H9 (cell line): ENCODE data around the gene TGM5. TPM values are rescaled to one million over a fixed set of nuclear protein-coding genes. Genes with fewer than 3 reads are reported as not detected.

ENCODE experiments used
- DNase-seq: peaks from one replicate; pipeline ENCODE4 v3.0.0-alpha.2; 2017
- H2AFZ ChIP-seq: one replicate; pipeline ENCODE4 v1.6.1; 2013; ENCODE audit warnings: mild to moderate bottlenecking, low read length, control low read depth, moderate library complexity
- H2AK5ac ChIP-seq: 2 replicates; pipeline ENCODE4 v1.6.1; 2013; ENCODE audit warnings: low read length, control low read depth, mixed read lengths; ENCODE audit not compliant: insufficient read length
- H2BK120ac ChIP-seq: one replicate; pipeline ENCODE4 v1.6.1; 2013; ENCODE audit warnings: low read depth, mild to moderate bottlenecking, low read length, control low read depth, inconsistent platforms; ENCODE audit not compliant: poor library complexity, severe bottlenecking
- H2BK12ac ChIP-seq: 2 replicates; pipeline ENCODE4 v1.6.1; 2013; ENCODE audit warnings: low read length, control low read depth, mixed read lengths, low read depth; ENCODE audit not compliant: insufficient read length
- H2BK15ac ChIP-seq: 2 replicates; pipeline ENCODE4 v1.6.1; 2013; ENCODE audit warnings: low read depth, low read length, control low read depth
- H2BK20ac ChIP-seq: one replicate; pipeline ENCODE4 v1.6.1; 2013; ENCODE audit warnings: low read depth, mild to moderate bottlenecking, low read length, control low read depth, inconsistent platforms; ENCODE audit not compliant: poor library complexity, severe bottlenecking
- H2BK5ac ChIP-seq: 2 replicates; pipeline ENCODE4 v1.6.1; 2013; ENCODE audit warnings: low read length, control low read depth, mixed read lengths; ENCODE audit not compliant: insufficient read length
- H3K14ac ChIP-seq: 2 replicates; pipeline ENCODE4 v1.6.1; 2013; ENCODE audit warnings: low read length, control low read depth; ENCODE audit not compliant: insufficient read depth
- H3K18ac ChIP-seq: 2 replicates; pipeline ENCODE4 v1.6.1; 2013; ENCODE audit warnings: low read depth, mild to moderate bottlenecking, mixed read lengths, low read length, control low read depth; ENCODE audit not compliant: insufficient read length
- H3K23ac ChIP-seq: 2 replicates; pipeline ENCODE4 v1.6.1; 2013; ENCODE audit warnings: low read length, control low read depth, mixed read lengths, low read depth; ENCODE audit not compliant: insufficient read length
- H3K23me2 ChIP-seq: 2 replicates; pipeline ENCODE4 v1.6.1; 2013; ENCODE audit warnings: low read depth, mild to moderate bottlenecking, mixed read lengths, low read length, control low read depth; ENCODE audit not compliant: insufficient read length, poor library complexity, severe bottlenecking
- H3K27ac ChIP-seq: 2 replicates; pipeline ENCODE4 v1.5.1; 2013; ENCODE audit warnings: low read length, control low read depth, mixed read lengths, low read depth; ENCODE audit not compliant: insufficient read length
- H3K27me3 ChIP-seq: 2 replicates; pipeline ENCODE4 v1.6.1; 2013; ENCODE audit warnings: low read length, control low read depth, inconsistent platforms; ENCODE audit not compliant: insufficient read depth
- H3K4ac ChIP-seq: 2 replicates; pipeline ENCODE4 v1.6.1; 2013; ENCODE audit warnings: low read depth, mild to moderate bottlenecking, control low read depth, inconsistent platforms, low read length, moderate library complexity
- H3K4me1 ChIP-seq: 2 replicates; pipeline ENCODE4 v1.6.1; 2013; ENCODE audit warnings: low read length, control low read depth, inconsistent platforms; ENCODE audit not compliant: insufficient read depth
- H3K4me2 ChIP-seq: 2 replicates; pipeline ENCODE4 v1.6.1; 2013; ENCODE audit warnings: low read length, control low read depth, mixed read lengths; ENCODE audit not compliant: insufficient read length, insufficient read depth
- H3K56ac ChIP-seq: 2 replicates; pipeline ENCODE4 v1.6.1; 2013; ENCODE audit warnings: low read depth, mild to moderate bottlenecking, mixed read lengths, low read length, control low read depth; ENCODE audit not compliant: insufficient read length
- H3K79me1 ChIP-seq: 2 replicates; pipeline ENCODE4 v1.6.1; 2013; ENCODE audit warnings: low read depth, mild to moderate bottlenecking, moderate library complexity, low read length, control low read depth, inconsistent platforms; ENCODE audit not compliant: insufficient read depth, poor library complexity, severe bottlenecking
- H3K79me2 ChIP-seq: 2 replicates; pipeline ENCODE4 v1.6.1; 2013; ENCODE audit warnings: low read length, control low read depth, inconsistent platforms; ENCODE audit not compliant: insufficient read depth
- H3K9ac ChIP-seq: 2 replicates; pipeline ENCODE4 v1.6.1; 2013; ENCODE audit warnings: low read length, control low read depth, mixed read lengths; ENCODE audit not compliant: insufficient read length; ENCODE audit errors: extremely low read depth
- H3K9me3 ChIP-seq: one replicate; pipeline ENCODE4 v1.6.1; 2013; ENCODE audit warnings: low read depth, low read length, inconsistent platforms; ENCODE audit not compliant: control insufficient read depth
- H3T11ph ChIP-seq: one replicate; pipeline ENCODE4 v1.6.1; 2013; ENCODE audit warnings: mild to moderate bottlenecking, low read length, control low read depth, inconsistent platforms
- H4K20me1 ChIP-seq: one replicate; pipeline ENCODE4 v1.6.1; 2013; ENCODE audit not compliant: control insufficient read depth, insufficient read length, insufficient read depth
- H4K5ac ChIP-seq: 2 replicates; pipeline ENCODE4 v1.6.1; 2013; ENCODE audit warnings: low read depth, mild to moderate bottlenecking, mixed read lengths, low read length, control low read depth; ENCODE audit not compliant: insufficient read length
- H4K8ac ChIP-seq: replicated peaks from 2 replicates; pipeline ENCODE4 v1.6.1; 2013; ENCODE audit warnings: low read length, control low read depth, mixed read lengths, low read depth; ENCODE audit not compliant: insufficient read length
- H4K91ac ChIP-seq: 2 replicates; pipeline ENCODE4 v1.6.1; 2013; ENCODE audit warnings: low read depth, mild to moderate bottlenecking, moderate library complexity, mixed read lengths, low read length, control low read depth; ENCODE audit not compliant: insufficient read length
- H3K27ac Mint-ChIP-seq, 3 experiments: 2 replicates in 2 of 3; 3 replicates in 1 of 3; pipeline ENCODE4 v1.8.0; 2020 to 2021; ENCODE audit warnings: mixed read lengths in 3 of 3, mild to moderate bottlenecking in 1 of 3, moderate library complexity in 1 of 3
- H3K27me3 Mint-ChIP-seq: 2 replicates; pipeline ENCODE4 v1.8.0; 2021; ENCODE audit warnings: low read depth, mild to moderate bottlenecking, moderate library complexity, mixed read lengths
- H3K36me3 Mint-ChIP-seq, 3 experiments: 2 replicates in 2 of 3; 3 replicates in 1 of 3; pipeline ENCODE4 v1.8.0; 2020 to 2021; ENCODE audit warnings: low read depth in 3 of 3, mixed read lengths in 3 of 3; ENCODE audit not compliant: insufficient read depth in 1 of 3
- H3K4me1 Mint-ChIP-seq, 2 experiments: 2 replicates each; pipeline ENCODE4 v1.8.0; 2020; ENCODE audit warnings: mixed read lengths in 2 of 2
- H3K4me3 Mint-ChIP-seq, 2 experiments: 2 replicates in 1 of 2; 3 replicates in 1 of 2; pipeline ENCODE4 v1.8.0; 2020 to 2021; ENCODE audit warnings: mild to moderate bottlenecking in 2 of 2, mixed read lengths in 2 of 2, moderate library complexity in 1 of 2
- H3K9me3 Mint-ChIP-seq, 2 experiments: 2 replicates in 1 of 2; 3 replicates in 1 of 2; pipeline ENCODE4 v1.8.0; 2020; ENCODE audit warnings: mild to moderate bottlenecking in 2 of 2, mixed read lengths in 2 of 2, moderate library complexity in 1 of 2
- WGBS: extraction: QIAGEN DNeasy Blood & Tissue Kit; methylation state at CpG from one replicate; pipeline ENCODE4 v1.1.7; 2013; ENCODE audit warnings: missing lambda C conversion rate, low lambda C conversion rate, mixed read lengths; ENCODE audit not compliant: insufficient read length; ENCODE audit errors: extremely low coverage; 5-methylcytosine and 5-hydroxymethylcytosine counted together
- total RNA-seq: library from RNA; stranded (reverse); gene quantifications from 2 replicates; pipeline ENCODE4 v1.2.1, GENCODE V29; 2021
- TF ChIP-seq, protein P1 (sequence below): fragments of 200-600 bp; sonication (generic); conservative IDR thresholded peaks from 3 replicates; pipeline ENCODE4 v1.8.0; 2021; ENCODE audit warnings: antibody characterized with exemption, mild to moderate bottlenecking

Gene TGM5
- total RNA-seq, 1 experiment from 2014 or later: not detected

DNA sequence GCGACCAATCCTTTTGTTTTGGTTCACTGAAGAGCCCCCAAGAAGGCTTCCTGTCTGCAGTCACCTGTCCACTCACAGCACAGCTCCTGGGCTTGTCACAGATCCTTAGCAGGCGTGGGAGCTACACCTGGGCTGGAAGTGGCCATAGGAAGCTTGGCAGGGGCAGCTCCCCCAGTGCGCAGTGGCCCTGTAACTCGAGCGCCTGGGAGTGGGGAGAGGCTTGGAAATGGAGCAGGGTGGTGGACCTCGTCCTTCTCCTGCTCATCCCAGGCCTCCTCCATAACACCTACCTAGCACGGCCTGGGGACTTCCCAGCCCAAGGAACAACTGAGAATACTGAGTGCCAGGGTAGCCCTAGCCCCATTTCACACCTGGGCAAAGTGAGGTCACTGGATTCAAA, 19.3 kb upstream of the TGM5 start:
- H3K23me2 ChIP-seq: no peaks in the 10 kb centered on the region
- H3K36me3 Mint-ChIP-seq: no peaks in the 10 kb centered on the region
- H2BK20ac ChIP-seq: no peak overlapping the region
- H2BK15ac ChIP-seq: no peak overlapping the region
- no peak overlapping the region for H3K4ac ChIP-seq
- WGBS: no CpG with 5 or more reads among the region's 7 CpGs
- no peaks in the 10 kb centered on the region for H4K20me1 ChIP-seq
- no peak overlapping the region for H3K9ac ChIP-seq
- H3K4me1 ChIP-seq: no peaks in the 10 kb centered on the region
- H4K91ac ChIP-seq: no peak overlapping the region
- no peaks in the 10 kb centered on the region for H3K27me3 ChIP-seq
- H3K56ac ChIP-seq: no peak overlapping the region
- H3K14ac ChIP-seq: no peak overlapping the region
- H3K27ac Mint-ChIP-seq: no peak overlapping the region
- H3K4me3 Mint-ChIP-seq: no peak overlapping the region
- H3K79me1 ChIP-seq: no peaks in the 10 kb centered on the region
- H2AK5ac ChIP-seq: no peak overlapping the region
- H4K8ac ChIP-seq: no peak overlapping the region
- H3T11ph ChIP-seq: no peak overlapping the region
- no peaks in the 10 kb centered on the region for H3K9me3 ChIP-seq
- TF ChIP-seq, protein P1, sequence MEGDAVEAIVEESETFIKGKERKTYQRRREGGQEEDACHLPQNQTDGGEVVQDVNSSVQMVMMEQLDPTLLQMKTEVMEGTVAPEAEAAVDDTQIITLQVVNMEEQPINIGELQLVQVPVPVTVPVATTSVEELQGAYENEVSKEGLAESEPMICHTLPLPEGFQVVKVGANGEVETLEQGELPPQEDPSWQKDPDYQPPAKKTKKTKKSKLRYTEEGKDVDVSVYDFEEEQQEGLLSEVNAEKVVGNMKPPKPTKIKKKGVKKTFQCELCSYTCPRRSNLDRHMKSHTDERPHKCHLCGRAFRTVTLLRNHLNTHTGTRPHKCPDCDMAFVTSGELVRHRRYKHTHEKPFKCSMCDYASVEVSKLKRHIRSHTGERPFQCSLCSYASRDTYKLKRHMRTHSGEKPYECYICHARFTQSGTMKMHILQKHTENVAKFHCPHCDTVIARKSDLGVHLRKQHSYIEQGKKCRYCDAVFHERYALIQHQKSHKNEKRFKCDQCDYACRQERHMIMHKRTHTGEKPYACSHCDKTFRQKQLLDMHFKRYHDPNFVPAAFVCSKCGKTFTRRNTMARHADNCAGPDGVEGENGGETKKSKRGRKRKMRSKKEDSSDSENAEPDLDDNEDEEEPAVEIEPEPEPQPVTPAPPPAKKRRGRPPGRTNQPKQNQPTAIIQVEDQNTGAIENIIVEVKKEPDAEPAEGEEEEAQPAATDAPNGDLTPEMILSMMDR: no peak
- no peak overlapping the region for H3K18ac ChIP-seq
- no peak overlapping the region for H3K27ac ChIP-seq
- no peak overlapping the region for H3K4me2 ChIP-seq
- no peaks in the 10 kb centered on the region; a peak in 2 of 5 replicates for H3K9me3 Mint-ChIP-seq
- DNase-seq: no peak
- no peak overlapping the region for H2BK5ac ChIP-seq
- H3K79me2 ChIP-seq: no peaks in the 10 kb centered on the region
- H2BK120ac ChIP-seq: no peak overlapping the region
- no peak overlapping the region for H2BK12ac ChIP-seq
- H2AFZ ChIP-seq: no peak overlapping the region
- peaks cover 0 to 4% of the 10 kb centered on the region in 2 experiments; a peak in 1 of 4 replicates for H3K4me1 Mint-ChIP-seq
- peaks cover 17% of the 10 kb centered on the region for H3K27me3 Mint-ChIP-seq
- H4K5ac ChIP-seq: no peak overlapping the region
- H3K23ac ChIP-seq: no peak overlapping the region
